T47D (cell line): ENCODE results near the gene SCRN2.

Source experiments
- DNase-seq, 2 experiments: peaks; one replicate each; pipeline versions ENCODE4 v3.0.0 to v3.0.0-alpha.2; 2011 to 2012; ENCODE audit warnings: low read depth in 1 of 2, low spot score in 1 of 2
- JUND ChIP-seq: IDR thresholded peaks from 2 replicates; pipeline ENCODE4 v1.6.1; 2012; ENCODE audit warnings: low read depth
- in situ Hi-C: cut with HindIII; loops from 2 replicates; pipeline ENCODE4 v1.10.0; 2016; ENCODE audit warnings: low sequenced_read_pairs, low pct_unique_long_range_greater_than_20kb

The SCRN2 gene

DNA sequence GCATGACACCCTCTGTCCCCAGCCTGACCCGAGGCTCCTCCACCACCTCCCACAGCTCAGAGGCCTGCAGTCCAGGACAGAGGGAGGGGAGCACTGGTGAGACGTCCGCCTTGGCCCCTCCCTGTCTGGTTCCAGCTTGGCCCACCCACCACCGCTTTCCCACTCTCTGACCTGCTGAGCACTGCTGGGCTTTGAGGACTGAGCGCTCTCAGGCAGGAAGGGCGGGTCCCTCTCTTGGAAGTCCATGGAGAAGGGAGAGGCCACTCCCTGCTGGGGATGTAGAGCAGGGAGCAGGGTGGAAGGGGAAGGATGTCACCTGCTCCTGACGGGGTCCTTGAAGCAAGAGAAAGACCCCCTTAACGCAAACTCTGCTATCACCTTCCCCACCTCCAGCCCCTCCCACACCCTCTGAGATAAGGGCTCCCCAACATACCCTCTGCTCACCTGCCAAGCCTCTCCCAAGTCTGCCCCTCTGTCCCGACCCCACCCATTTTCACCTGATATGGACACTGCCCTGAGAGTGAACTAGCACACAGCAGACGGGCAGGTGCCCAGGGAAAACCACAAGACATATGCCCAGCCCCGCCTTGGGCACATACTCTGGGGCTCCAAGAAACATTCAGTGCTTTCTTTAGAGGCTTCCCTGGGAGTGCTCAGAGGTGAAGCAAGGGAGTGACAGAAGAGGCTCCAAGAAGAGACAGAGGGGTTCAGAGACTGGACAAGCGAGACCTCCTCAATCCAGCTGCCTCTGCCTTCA is 20.9 kb downstream of the SCRN2 start:
- DNase-seq = no peak
- no peak for TF ChIP-seq JUND
- in situ Hi-C loops = no loop called here

DNA sequence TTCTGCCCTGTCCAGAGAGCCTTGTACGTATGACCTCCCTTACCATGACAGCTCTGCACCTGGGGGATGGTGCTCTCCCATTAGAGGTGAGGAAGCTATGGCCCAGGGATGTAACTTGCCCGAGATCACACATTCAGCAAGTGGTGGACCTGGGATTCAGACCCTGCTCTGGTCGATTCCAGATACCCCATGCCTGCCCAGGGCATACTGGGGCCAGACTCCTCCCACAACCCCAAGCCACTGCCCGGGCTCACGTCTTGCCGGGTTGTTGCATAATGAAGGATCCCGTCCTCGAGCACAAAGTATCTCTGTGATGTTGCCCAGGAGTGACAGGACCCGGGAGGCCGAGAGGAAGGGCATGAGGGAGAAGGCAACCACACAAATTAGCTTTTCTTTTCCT is 21.6 kb downstream of the SCRN2 start:
- no peak for DNase-seq
- TF ChIP-seq JUND = no peak
- in situ Hi-C loops = no loop called here

DNA sequence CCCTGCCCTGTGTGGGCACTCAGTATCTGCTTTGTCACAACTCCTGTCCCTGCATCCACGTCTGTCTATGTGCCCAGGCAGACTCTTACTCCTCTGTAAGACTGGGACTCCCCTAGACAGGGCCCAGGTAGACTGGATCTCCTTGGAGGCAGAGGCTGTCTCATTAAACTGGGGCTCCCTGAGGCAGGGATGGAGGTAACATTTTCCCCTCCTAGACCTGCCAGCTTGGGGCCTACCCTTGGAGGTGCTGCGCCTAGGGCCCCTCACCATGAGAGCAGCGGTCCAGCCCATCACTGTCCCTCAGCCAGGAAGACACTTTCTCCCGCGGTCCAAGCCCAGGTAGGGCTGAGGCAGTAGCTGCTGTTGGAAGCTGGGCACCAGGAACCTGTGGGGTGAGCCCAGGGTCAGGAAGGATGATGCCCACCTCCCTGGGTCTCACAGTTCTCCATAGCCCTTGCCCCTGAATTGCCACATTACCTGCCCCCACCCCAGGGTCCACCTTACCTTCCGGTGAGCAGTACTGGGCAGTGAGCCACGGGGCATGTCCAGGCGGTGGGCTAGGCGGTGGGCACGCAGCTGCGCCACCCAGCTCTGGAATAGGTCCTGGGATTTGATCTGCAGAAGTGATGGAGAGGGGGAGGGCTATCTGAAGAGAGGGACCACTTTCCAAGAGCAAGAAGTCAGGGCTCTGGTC is 22.9 kb downstream of the SCRN2 start:
- DNase-seq = no peak
- TF ChIP-seq JUND = no peak
- in situ Hi-C loops = no loop called here

GRCh38 chr17:47816947-47817346 is 24.1 kb downstream of the SCRN2 start:
- no peak for TF ChIP-seq JUND
- no peak for DNase-seq
- in situ Hi-C loops = no loop called here

DNA sequence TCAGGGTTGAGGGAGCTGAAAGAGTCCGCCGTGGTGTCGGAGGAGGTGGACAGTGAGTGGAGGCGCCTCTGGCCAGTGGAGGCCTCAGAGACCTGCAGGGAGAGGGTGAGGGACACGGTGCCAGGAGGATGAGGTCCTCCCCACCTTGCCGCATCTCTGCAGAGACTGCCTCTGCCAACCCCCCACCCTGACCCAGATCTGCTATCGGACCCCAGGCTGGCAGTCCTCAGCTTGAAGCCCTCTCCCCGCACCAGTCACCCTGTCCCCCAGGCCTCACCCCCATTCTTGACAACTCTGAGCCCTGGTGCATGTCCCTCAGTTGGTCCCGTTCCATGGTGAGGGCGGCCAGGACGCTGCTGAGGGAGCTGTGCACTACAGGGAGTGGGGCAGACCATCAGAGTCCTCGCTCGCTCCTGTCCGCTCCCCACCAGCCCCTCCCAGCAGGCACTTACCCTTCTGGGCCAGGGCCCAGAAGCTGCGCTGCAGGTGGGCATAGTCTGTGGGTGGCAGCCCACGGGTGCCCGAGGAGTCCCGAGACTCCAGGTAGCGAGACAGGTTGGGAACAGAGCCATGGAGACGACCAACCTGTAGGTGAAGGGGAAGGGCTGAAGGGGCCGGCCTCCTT is 24.9 kb downstream of the SCRN2 start:
- no peak for TF ChIP-seq JUND
- in situ Hi-C loops = no loop called here
- no peak for DNase-seq

GRCh38 chr17:47815106-47815918 is 25.8 kb downstream of the SCRN2 start:
- in situ Hi-C loops = no loop called here
- no peak for TF ChIP-seq JUND
- DNase-seq = no peak

GRCh38 chr17:47813512-47814031 is 27.5 kb downstream of the SCRN2 start:
- TF ChIP-seq JUND = no peak
- in situ Hi-C loops = no loop called here

GRCh38 chr17:47813077-47813476 is 28.0 kb downstream of the SCRN2 start:
- in situ Hi-C loops = no loop called here
- TF ChIP-seq JUND = no peak
- DNase-seq = no peak

More at GRCh38 chr17:47813512-47814031, 27.5 kb downstream of the SCRN2 start:
- DNase-seq = no peak

- in situ Hi-C loops = no loop called here
- no peak for TF ChIP-seq JUND
- DNase-seq = no peak
Measured at GRCh38 chr17:47812146-47812920, 28.7 kb downstream of the SCRN2 start.

DNA sequence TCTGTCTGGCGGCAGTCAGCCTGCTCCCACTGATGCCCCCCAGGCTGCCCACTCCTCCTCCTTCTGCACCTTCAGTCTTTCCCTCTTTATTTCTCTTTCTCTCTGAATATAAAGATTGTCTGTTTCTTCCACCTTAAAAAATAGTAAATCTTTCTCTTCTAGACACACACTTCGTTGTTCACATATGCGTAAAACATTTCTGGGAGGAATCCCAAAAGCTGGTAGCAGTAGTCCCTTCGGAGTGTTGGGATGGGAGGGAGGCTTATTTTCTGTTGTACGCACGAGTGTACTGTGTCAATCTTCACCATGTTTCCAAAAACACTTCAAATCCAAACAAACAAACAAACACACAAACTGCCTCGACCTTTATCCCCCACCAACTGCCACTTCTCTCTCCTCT is 29.4 kb downstream of the SCRN2 start:
- in situ Hi-C loops = no loop called here
- no peak for TF ChIP-seq JUND
- no peak for DNase-seq

GRCh38 chr17:47810901-47811635 is 30.0 kb downstream of the SCRN2 start:
- in situ Hi-C loops = no loop called here
- no peak for DNase-seq
- TF ChIP-seq JUND = no peak
